Endothelial cell (in vitro differentiated cells): ENCODE measurements around the gene KANK2. TPM values are rescaled to one million over a fixed set of nuclear protein-coding genes. Genes with fewer than 3 reads are reported as not detected.
"Not testable (repeated sequence)": the region's sequence is repeated elsewhere in the genome, so short reads cannot be mapped to it uniquely, and the experiment has no call there.

Source experiments
- DNase-seq: peaks from one replicate; pipeline ENCODE4 v3.0.0; 2021; ENCODE audit warnings: low spot score
- H3K27ac Mint-ChIP-seq: one replicate; pipeline ENCODE4 v1.8.0; 2021; ENCODE audit warnings: mixed read lengths, inconsistent platforms; ENCODE audit not compliant: unreplicated experiment
- H3K27me3 Mint-ChIP-seq: one replicate; pipeline ENCODE4 v1.8.0; 2021; ENCODE audit warnings: mild to moderate bottlenecking, moderate library complexity, mixed read lengths, inconsistent platforms; ENCODE audit not compliant: unreplicated experiment
- H3K36me3 Mint-ChIP-seq: one replicate; pipeline ENCODE4 v1.8.0; 2021; ENCODE audit warnings: mild to moderate bottlenecking, low read depth, mixed read lengths, inconsistent platforms; ENCODE audit not compliant: unreplicated experiment
- H3K4me1 Mint-ChIP-seq: one replicate; pipeline ENCODE4 v1.8.0; 2021; ENCODE audit warnings: mild to moderate bottlenecking, mixed read lengths, inconsistent platforms; ENCODE audit not compliant: unreplicated experiment
- H3K4me3 Mint-ChIP-seq: one replicate; pipeline ENCODE4 v1.8.0; 2021; ENCODE audit warnings: mild to moderate bottlenecking, mixed read lengths, inconsistent platforms; ENCODE audit not compliant: unreplicated experiment
- H3K9me3 Mint-ChIP-seq: one replicate; pipeline ENCODE4 v1.8.0; 2021; ENCODE audit warnings: mixed read lengths, inconsistent platforms; ENCODE audit not compliant: unreplicated experiment
- CTCF ChIP-seq: fragments of 200-600 bp; sonication (generic); IDR thresholded peaks from one replicate; pipeline ENCODE4 v1.5.0; 2021; ENCODE audit warnings: antibody characterized with exemption; ENCODE audit not compliant: unreplicated experiment
- total RNA-seq: library from RNA; stranded (reverse); fragmentation: NEBNext Ultra II Directional; extraction: Animal tissue kit (Norgen Biotek cat#: 25700); gene quantifications from one replicate; pipeline ENCODE4 v1.2.1, GENCODE V29; 2021; ENCODE audit not compliant: unreplicated experiment

Gene KANK2
- total RNA-seq, 1 donor from 2014 or later = 103 TPM

GRCh38 chr19:11165486-11166030, 31.8 kb downstream of the KANK2 start:
- no peak for TF ChIP-seq CTCF
- Mint-ChIP-seq H3K36me3 (peaks cover 41% of the 10 kb centered on the region), H3K27ac (no peak overlapping the region), H3K4me1 (no peaks in the 10 kb centered on the region), H3K27me3 (peaks cover 21% of the 10 kb centered on the region), H3K9me3 (no peaks in the 10 kb centered on the region), H3K4me3 (peak overlapping the region; percentile 70)
- no peak for DNase-seq

- TF ChIP-seq CTCF = no peak
- H3K27ac Mint-ChIP-seq = no peak overlapping the region
- no peak overlapping the region for H3K4me3 Mint-ChIP-seq
- peaks cover 36% of the 10 kb centered on the region for H3K36me3 Mint-ChIP-seq
- H3K9me3 Mint-ChIP-seq = no peaks in the 10 kb centered on the region
- H3K27me3 Mint-ChIP-seq = peaks cover 19% of the 10 kb centered on the region
- no peak for DNase-seq
- peaks cover 3% of the 10 kb centered on the region for H3K4me1 Mint-ChIP-seq
Observed at GRCh38 chr19:11164879-11165406, 32.4 kb downstream of the KANK2 start.

- Mint-ChIP-seq H3K36me3 (peaks cover 33% of the 10 kb centered on the region), H3K4me1 (peaks cover 6% of the 10 kb centered on the region), H3K27ac (no peak overlapping the region), H3K4me3 (no peak overlapping the region), H3K9me3 (no peaks in the 10 kb centered on the region), H3K27me3 (peaks cover 19% of the 10 kb centered on the region)
- no peak for TF ChIP-seq CTCF
- no peak for DNase-seq
Observed at GRCh38 chr19:11164296-11164695, 33.0 kb downstream of the KANK2 start.

DNA sequence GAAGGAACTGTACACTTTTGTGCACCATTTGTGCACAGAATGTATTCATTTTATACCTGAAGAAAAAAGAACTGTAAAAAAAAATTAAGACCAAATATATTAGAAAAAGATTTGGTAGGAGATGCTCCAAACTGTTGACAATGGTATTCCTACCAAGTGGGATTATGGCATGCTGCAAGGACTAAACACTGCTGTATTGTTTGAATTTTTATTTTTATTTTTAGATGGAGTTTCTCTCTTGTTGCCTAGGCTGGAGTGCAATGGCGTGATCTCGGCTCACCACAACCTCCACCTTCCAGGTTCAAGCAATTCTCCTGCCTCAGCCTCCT, 36.9 kb downstream of the KANK2 start:
- peaks cover 14% of the 10 kb centered on the region for H3K27me3 Mint-ChIP-seq
- not testable (repeated sequence) for H3K4me1 Mint-ChIP-seq, H3K9me3 Mint-ChIP-seq, H3K4me3 Mint-ChIP-seq, H3K27ac Mint-ChIP-seq, DNase-seq, H3K36me3 Mint-ChIP-seq

- DNase-seq = no peak
- Mint-ChIP-seq H3K4me3 (no peak overlapping the region), H3K27me3 (peaks cover 14% of the 10 kb centered on the region), H3K27ac (no peak overlapping the region), H3K4me1 (peaks cover 6% of the 10 kb centered on the region), H3K36me3 (peaks cover 8% of the 10 kb centered on the region), H3K9me3 (no peaks in the 10 kb centered on the region)
- TF ChIP-seq CTCF = no peak
Observed at GRCh38 chr19:11159598-11160439, 37.5 kb downstream of the KANK2 start.
